Mesothelial cell of epicardium (in vitro differentiated cells): ENCODE data around the gene TM9SF2. TPM values are rescaled to one million over a fixed set of nuclear protein-coding genes. Genes with fewer than 3 reads are reported as not detected.
A peak's percentile ranks its signal among the peaks of the same experiment; 100 is the strongest.

ENCODE experiments used
- DNase-seq, 2 experiments: peaks; one replicate each; pipeline ENCODE4 v3.0.0; 2021; ENCODE audit warnings: low spot score in 2 of 2; ENCODE audit not compliant: unreplicated experiment in 2 of 2
- H3K27ac Mint-ChIP-seq: 2 replicates; pipeline ENCODE4 v1.8.0; 2021; ENCODE audit warnings: mixed read lengths
- H3K27me3 Mint-ChIP-seq: 2 replicates; pipeline ENCODE4 v1.8.0; 2021; ENCODE audit warnings: low read depth, mixed read lengths
- H3K36me3 Mint-ChIP-seq: 2 replicates; pipeline ENCODE4 v1.8.0; 2021; ENCODE audit warnings: mixed read lengths
- H3K4me1 Mint-ChIP-seq: 2 replicates; pipeline ENCODE4 v1.8.0; 2021; ENCODE audit warnings: mixed read lengths
- H3K4me3 Mint-ChIP-seq: 2 replicates; pipeline ENCODE4 v1.8.0; 2021; ENCODE audit warnings: mild to moderate bottlenecking, moderate library complexity, mixed read lengths
- H3K9me3 Mint-ChIP-seq: 2 replicates; pipeline ENCODE4 v1.8.0; 2021; ENCODE audit warnings: mixed read lengths
- total RNA-seq: library from RNA; stranded (reverse); gene quantifications from 3 replicates; pipeline ENCODE4 v1.2.1, GENCODE V29; 2021
- TF ChIP-seq, protein P1 (sequence below): fragments of 200-600 bp; sonication (generic); IDR thresholded peaks from one replicate; pipeline ENCODE4 v1.5.0; 2021; ENCODE audit warnings: antibody characterized with exemption; ENCODE audit not compliant: unreplicated experiment

TM9SF2 gene
- total RNA-seq, 1 donor from 2014 or later = 106 TPM

DNA sequence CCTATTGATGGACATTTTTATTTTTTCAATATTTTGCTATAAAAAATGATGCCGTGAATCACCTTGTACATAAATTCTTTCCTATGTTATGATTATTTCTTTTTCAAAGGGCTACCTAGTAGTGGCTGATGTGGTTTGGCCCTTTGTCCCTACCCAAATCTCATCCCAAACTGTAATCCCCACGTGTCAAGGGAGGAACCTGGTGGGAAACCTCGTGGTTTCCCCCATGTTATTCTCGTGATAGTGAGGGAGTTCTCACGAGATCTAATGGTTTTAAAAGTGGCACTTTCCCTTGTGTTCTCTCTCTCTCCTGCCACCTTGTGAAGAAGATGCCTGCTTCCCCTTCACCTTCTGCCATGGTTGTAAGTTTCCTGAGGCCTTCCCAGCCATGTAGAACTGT lies 94.9 kb downstream of the TM9SF2 start:
- Mint-ChIP-seq H3K27me3 (peaks cover under 1% of the 10 kb centered on the region), H3K27ac (no peak overlapping the region), H3K36me3 (no peaks in the 10 kb centered on the region), H3K4me3 (no peak overlapping the region), H3K9me3 (no peaks in the 10 kb centered on the region), H3K4me1 (peaks cover 5% of the 10 kb centered on the region)
- TF ChIP-seq, protein P1, sequence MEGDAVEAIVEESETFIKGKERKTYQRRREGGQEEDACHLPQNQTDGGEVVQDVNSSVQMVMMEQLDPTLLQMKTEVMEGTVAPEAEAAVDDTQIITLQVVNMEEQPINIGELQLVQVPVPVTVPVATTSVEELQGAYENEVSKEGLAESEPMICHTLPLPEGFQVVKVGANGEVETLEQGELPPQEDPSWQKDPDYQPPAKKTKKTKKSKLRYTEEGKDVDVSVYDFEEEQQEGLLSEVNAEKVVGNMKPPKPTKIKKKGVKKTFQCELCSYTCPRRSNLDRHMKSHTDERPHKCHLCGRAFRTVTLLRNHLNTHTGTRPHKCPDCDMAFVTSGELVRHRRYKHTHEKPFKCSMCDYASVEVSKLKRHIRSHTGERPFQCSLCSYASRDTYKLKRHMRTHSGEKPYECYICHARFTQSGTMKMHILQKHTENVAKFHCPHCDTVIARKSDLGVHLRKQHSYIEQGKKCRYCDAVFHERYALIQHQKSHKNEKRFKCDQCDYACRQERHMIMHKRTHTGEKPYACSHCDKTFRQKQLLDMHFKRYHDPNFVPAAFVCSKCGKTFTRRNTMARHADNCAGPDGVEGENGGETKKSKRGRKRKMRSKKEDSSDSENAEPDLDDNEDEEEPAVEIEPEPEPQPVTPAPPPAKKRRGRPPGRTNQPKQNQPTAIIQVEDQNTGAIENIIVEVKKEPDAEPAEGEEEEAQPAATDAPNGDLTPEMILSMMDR = no peak
- DNase-seq = no peak

DNA sequence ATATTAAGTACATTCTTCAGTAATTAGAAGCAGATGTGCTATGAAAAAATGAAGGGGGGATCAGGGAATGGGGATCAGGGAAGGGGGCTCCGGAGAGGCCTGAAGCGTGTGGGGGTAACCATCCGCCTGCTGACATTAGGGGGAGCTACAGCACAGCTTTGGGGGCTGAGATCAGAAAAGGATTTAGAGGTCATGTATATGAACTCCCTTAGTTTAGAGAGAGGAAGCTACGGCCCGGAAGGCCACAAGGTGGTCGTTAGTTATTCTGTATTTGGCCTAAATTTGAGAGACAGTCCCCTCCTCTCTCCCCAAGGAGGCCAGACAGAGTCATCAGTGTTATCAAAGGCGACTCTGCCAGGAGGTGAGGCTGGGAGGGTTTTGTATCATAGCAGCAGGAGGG lies 99.0 kb downstream of the TM9SF2 start:
- no peak for DNase-seq
- H3K36me3 Mint-ChIP-seq = no peaks in the 10 kb centered on the region
- H3K27ac Mint-ChIP-seq = no peak overlapping the region
- TF ChIP-seq, protein P1 = no peak
- no peak overlapping the region for H3K4me3 Mint-ChIP-seq
- H3K4me1 Mint-ChIP-seq = peaks cover 5% of the 10 kb centered on the region
- peaks cover 8% of the 10 kb centered on the region for H3K27me3 Mint-ChIP-seq
- H3K9me3 Mint-ChIP-seq = no peaks in the 10 kb centered on the region

DNA sequence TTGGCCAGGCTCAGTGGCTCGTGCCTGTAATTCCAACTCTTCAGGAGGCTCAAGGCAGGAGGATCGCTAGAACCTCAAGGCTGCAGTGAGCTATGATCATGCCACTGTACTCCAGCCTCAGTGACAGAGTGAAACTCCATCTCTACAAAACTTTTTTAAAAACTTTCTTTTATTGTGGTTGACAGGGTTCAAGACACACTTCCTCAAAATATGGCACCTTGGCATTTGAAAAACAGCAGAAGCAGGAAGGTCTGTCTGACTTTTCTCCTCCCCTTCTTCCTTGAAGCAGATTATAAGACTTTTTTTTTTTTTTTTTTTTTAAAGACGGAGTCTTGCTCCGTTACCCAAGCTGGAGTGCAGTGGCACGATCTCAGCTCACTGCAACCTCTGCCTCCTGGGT lies 100.3 kb downstream of the TM9SF2 start:
- H3K4me3 Mint-ChIP-seq = no peak overlapping the region
- no peak for DNase-seq
- H3K4me1 Mint-ChIP-seq = peaks cover 13% of the 10 kb centered on the region
- no peaks in the 10 kb centered on the region for H3K36me3 Mint-ChIP-seq
- no peak overlapping the region for H3K27ac Mint-ChIP-seq
- TF ChIP-seq, protein P1 = no peak
- H3K9me3 Mint-ChIP-seq = no peaks in the 10 kb centered on the region
- peaks cover 8% of the 10 kb centered on the region for H3K27me3 Mint-ChIP-seq

DNA sequence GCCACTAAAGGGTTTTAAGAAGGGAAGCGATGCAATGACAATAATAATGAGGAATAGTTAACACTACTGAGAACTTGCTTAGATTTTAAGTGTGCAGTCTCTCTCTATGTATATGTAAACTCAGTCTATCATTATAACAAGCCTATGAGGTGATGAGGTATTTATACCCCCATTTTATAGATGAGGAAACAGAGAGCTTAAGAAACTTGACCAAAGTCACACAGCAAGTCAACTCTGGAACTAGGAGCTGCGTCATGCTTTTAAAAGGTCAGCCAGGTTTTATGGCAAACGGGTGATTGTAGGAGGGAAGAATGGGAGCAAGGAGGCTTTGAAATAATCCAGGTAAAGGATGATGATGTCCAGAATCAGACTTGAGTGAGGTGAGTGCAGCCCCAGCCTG lies 103.4 kb downstream of the TM9SF2 start:
- no peak overlapping the region for H3K27ac Mint-ChIP-seq
- H3K9me3 Mint-ChIP-seq = peaks cover 5% of the 10 kb centered on the region
- TF ChIP-seq, protein P1 = no peak
- H3K4me1 Mint-ChIP-seq = peaks cover 13% of the 10 kb centered on the region
- DNase-seq = no peak
- peaks cover 8% of the 10 kb centered on the region for H3K27me3 Mint-ChIP-seq
- H3K4me3 Mint-ChIP-seq = no peak overlapping the region
- H3K36me3 Mint-ChIP-seq = no peaks in the 10 kb centered on the region

DNA sequence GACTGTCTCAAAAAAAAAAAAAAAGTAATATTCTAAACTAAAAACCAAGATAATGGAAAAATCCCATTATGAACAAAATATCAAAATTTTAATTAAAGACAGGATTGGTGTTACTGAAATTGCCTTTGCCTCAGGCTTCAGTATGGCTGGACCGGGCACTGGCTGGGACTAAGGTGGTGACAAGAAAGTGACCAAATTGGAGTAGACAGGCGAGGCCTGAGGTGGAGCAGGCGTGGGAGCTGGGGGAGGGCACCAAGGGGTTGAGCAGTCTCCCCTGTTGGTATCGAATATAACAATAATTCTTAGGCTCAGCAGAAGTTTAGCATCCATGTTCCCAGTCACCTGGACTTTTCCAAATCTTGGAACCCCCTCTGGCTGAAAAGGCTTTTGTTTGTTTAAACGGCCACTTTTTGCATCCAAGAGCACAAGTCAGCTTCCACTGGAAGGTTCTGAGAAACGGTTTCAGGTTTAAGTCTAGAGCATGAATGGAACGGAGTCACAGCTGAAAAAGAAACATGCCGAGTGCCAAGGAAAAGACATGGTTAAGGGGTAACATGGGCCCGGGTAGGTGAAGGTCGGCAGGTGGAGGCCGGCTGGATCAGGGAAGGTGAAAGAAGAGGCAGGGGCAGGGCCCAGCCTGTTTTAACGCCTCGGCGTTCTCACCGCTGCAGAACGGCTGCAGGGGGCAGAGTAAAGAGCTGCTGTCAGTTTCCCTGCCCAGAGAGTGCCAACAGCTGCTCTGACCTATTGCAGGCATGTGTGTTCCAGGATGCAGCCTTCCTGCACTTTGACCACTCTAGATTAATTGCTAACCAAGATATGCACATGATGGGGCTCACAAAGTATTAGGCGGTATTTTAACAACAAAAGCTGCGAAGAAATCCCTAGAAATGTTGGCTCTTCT lies 104.4 kb downstream of the TM9SF2 start:
- Mint-ChIP-seq H3K4me3 (peak overlapping the region; percentile 81), H3K27me3 (peaks cover 8% of the 10 kb centered on the region), H3K9me3 (peaks cover 5% of the 10 kb centered on the region), H3K27ac (peak overlapping the region; percentile 86), H3K36me3 (no peaks in the 10 kb centered on the region), H3K4me1 (peaks cover 8% of the 10 kb centered on the region)
- TF ChIP-seq, protein P1 = no peak
- DNase-seq = peak in 1 of 2 experiments; percentile 44
